Trophoblast cell (in vitro differentiated cells and primary cell): ENCODE results near the gene ZNF429.

Source experiments
- DNase-seq, 2 donors: peaks; one replicate each; pipeline ENCODE4 v3.0.0-alpha.2; 2016
- H2AFZ ChIP-seq: 2 replicates; pipeline ENCODE4 v1.6.1; 2013; ENCODE audit warnings: low read length, moderate library complexity, mild to moderate bottlenecking; ENCODE audit not compliant: insufficient read depth, poor library complexity
- H2AK5ac ChIP-seq: 2 replicates; pipeline ENCODE4 v1.6.1; 2013; ENCODE audit warnings: mild to moderate bottlenecking, low read length
- H2BK120ac ChIP-seq: 2 replicates; pipeline ENCODE4 v1.6.1; 2013; ENCODE audit warnings: low read length, mild to moderate bottlenecking, moderate library complexity; ENCODE audit not compliant: insufficient read depth, poor library complexity
- H2BK12ac ChIP-seq: 2 replicates; pipeline ENCODE4 v1.6.1; 2013; ENCODE audit warnings: mild to moderate bottlenecking, low read length, moderate library complexity
- H2BK5ac ChIP-seq: 2 replicates; pipeline ENCODE4 v1.6.1; 2013; ENCODE audit warnings: low read length, low read depth, moderate library complexity, mild to moderate bottlenecking; ENCODE audit not compliant: poor library complexity
- H3K14ac ChIP-seq: 2 replicates; pipeline ENCODE4 v1.6.1; 2013; ENCODE audit warnings: mild to moderate bottlenecking, low read length
- H3K18ac ChIP-seq: 2 replicates; pipeline ENCODE4 v1.6.1; 2013; ENCODE audit warnings: mild to moderate bottlenecking, low read length
- H3K23ac ChIP-seq: 2 replicates; pipeline ENCODE4 v1.6.1; 2013; ENCODE audit warnings: low read length
- H3K27ac ChIP-seq: 2 replicates; pipeline ENCODE4 v1.5.1; 2013; ENCODE audit warnings: low read depth, mild to moderate bottlenecking, inconsistent platforms, low read length, moderate library complexity
- H3K27me3 ChIP-seq: 2 replicates; pipeline ENCODE4 v1.6.1; 2013; ENCODE audit warnings: inconsistent platforms, mild to moderate bottlenecking, low read length, moderate library complexity; ENCODE audit not compliant: insufficient read depth
- H3K36me3 ChIP-seq, 2 experiments: 1 replicate in 1 of 2; 2 replicates in 1 of 2; pipeline ENCODE4 v1.6.1; 2013; ENCODE audit warnings: low read length in 2 of 2, mild to moderate bottlenecking in 2 of 2, moderate library complexity in 1 of 2; ENCODE audit not compliant: insufficient read depth in 2 of 2, control insufficient read depth in 1 of 2
- H3K4ac ChIP-seq: 2 replicates; pipeline ENCODE4 v1.6.1; 2013; ENCODE audit warnings: low read depth, mild to moderate bottlenecking, low read length, moderate library complexity
- H3K4me1 ChIP-seq, 2 experiments: 1 replicate in 1 of 2; 2 replicates in 1 of 2; pipeline ENCODE4 v1.6.1; 2013; ENCODE audit warnings: low read length in 2 of 2, mild to moderate bottlenecking in 2 of 2, moderate library complexity in 1 of 2; ENCODE audit not compliant: insufficient read depth in 2 of 2, control insufficient read depth in 1 of 2
- H3K4me2 ChIP-seq: 2 replicates; pipeline ENCODE4 v1.6.1; 2013; ENCODE audit warnings: inconsistent platforms, mild to moderate bottlenecking, low read length, moderate library complexity
- H3K4me3 ChIP-seq: 2 replicates; pipeline ENCODE4 v1.5.1; 2013; ENCODE audit warnings: mild to moderate bottlenecking, low read depth, low read length, inconsistent platforms
- H3K79me1 ChIP-seq: one replicate; pipeline ENCODE4 v1.6.1; 2013; ENCODE audit warnings: low read length
- H3K79me2 ChIP-seq: 2 replicates; pipeline ENCODE4 v1.6.1; 2013; ENCODE audit warnings: low read length, mild to moderate bottlenecking; ENCODE audit not compliant: control insufficient read depth, insufficient read depth, poor library complexity
- H3K9ac ChIP-seq: 2 replicates; pipeline ENCODE4 v1.6.1; 2013; ENCODE audit warnings: mild to moderate bottlenecking, low read length
- H3K9me3 ChIP-seq: 2 replicates; pipeline ENCODE4 v1.6.1; 2013; ENCODE audit warnings: low read depth, mild to moderate bottlenecking, control low read depth, inconsistent platforms, low read length; ENCODE audit not compliant: insufficient read depth
- H4K12ac ChIP-seq: 2 replicates; pipeline ENCODE4 v1.6.1; 2013; ENCODE audit warnings: low read depth, mild to moderate bottlenecking, low read length, moderate library complexity
- H4K8ac ChIP-seq: 2 replicates; pipeline ENCODE4 v1.6.1; 2013; ENCODE audit warnings: low read depth, mild to moderate bottlenecking, low read length, moderate library complexity
- H4K91ac ChIP-seq: one replicate; pipeline ENCODE4 v1.6.1; 2013; ENCODE audit warnings: low read depth, mild to moderate bottlenecking, low read length, moderate library complexity
- WGBS: extraction: QIAGEN DNeasy Blood & Tissue Kit; methylation state at CpG from one replicate; pipeline ENCODE4 v1.1.7; 2013; ENCODE audit warnings: missing lambda C conversion rate; ENCODE audit not compliant: insufficient read length, insufficient coverage; ENCODE audit errors: extremely low coverage; 5-methylcytosine and 5-hydroxymethylcytosine counted together

The ZNF429 gene

GRCh38 chr19:21485926-21486325 lies 19.5 kb upstream of the ZNF429 start:
- no peak overlapping the region for H3K4me3 ChIP-seq
- H3K27me3 ChIP-seq, result no peaks in the 10 kb centered on the region
- H3K23ac ChIP-seq, result no peak overlapping the region
- H3K4me1 ChIP-seq, result peaks cover 0 to 3% of the 10 kb centered on the region in 2 experiments
- no peak overlapping the region for H3K18ac ChIP-seq
- H3K9ac ChIP-seq, result no peak overlapping the region
- no peak overlapping the region for H4K12ac ChIP-seq
- H3K36me3 ChIP-seq, result peaks cover 0 to 3% of the 10 kb centered on the region in 2 experiments
- no peak overlapping the region for H2AFZ ChIP-seq
- H2AK5ac ChIP-seq, result no peak overlapping the region
- no peak overlapping the region for H3K14ac ChIP-seq
- no peak overlapping the region for H4K91ac ChIP-seq
- peaks cover 11% of the 10 kb centered on the region for H3K79me1 ChIP-seq
- no peak for DNase-seq
- no peak overlapping the region for H4K8ac ChIP-seq
- no peaks in the 10 kb centered on the region for H3K79me2 ChIP-seq
- H2BK120ac ChIP-seq, result no peak overlapping the region
- no peak overlapping the region for H2BK12ac ChIP-seq
- H2BK5ac ChIP-seq, result no peak overlapping the region
- no peak overlapping the region for H3K4me2 ChIP-seq
- no peak overlapping the region for H3K4ac ChIP-seq
- peaks cover 20% of the 10 kb centered on the region for H3K9me3 ChIP-seq
- no peak overlapping the region for H3K27ac ChIP-seq

GRCh38 chr19:21487969-21488368 lies 17.4 kb upstream of the ZNF429 start:
- Histone ChIP-seq H2BK5ac (no peak overlapping the region), H3K27me3 (no peaks in the 10 kb centered on the region), H3K36me3 (peaks cover 0 to 3% of the 10 kb centered on the region in 2 experiments)

GRCh38 chr19:21491146-21491545 lies 14.3 kb upstream of the ZNF429 start:
- H3K9ac ChIP-seq, result no peak overlapping the region
- no peak overlapping the region for H2AFZ ChIP-seq
- no peak overlapping the region for H2BK120ac ChIP-seq
- no peak overlapping the region for H3K4ac ChIP-seq
- H3K4me1 ChIP-seq, result no peaks in the 10 kb centered on the region
- no peak overlapping the region for H2BK5ac ChIP-seq
- H2BK12ac ChIP-seq, result no peak overlapping the region
- no peak overlapping the region for H3K4me2 ChIP-seq
- H2AK5ac ChIP-seq, result no peak overlapping the region
- no peak overlapping the region for H4K8ac ChIP-seq
- H3K27me3 ChIP-seq, result no peaks in the 10 kb centered on the region
- H3K18ac ChIP-seq, result no peak overlapping the region
- no peaks in the 10 kb centered on the region for H3K79me1 ChIP-seq
- WGBS, result no CpG with 5 or more reads among the region's 4 CpGs
- no peaks in the 10 kb centered on the region for H3K79me2 ChIP-seq
- no peak overlapping the region for H3K4me3 ChIP-seq
- peaks cover 16% of the 10 kb centered on the region for H3K9me3 ChIP-seq
- H3K23ac ChIP-seq, result no peak overlapping the region
- no peak overlapping the region for H3K27ac ChIP-seq
- H3K36me3 ChIP-seq, result peaks cover 0 to 4% of the 10 kb centered on the region in 2 experiments
- no peak overlapping the region for H4K91ac ChIP-seq
- no peak overlapping the region for H3K14ac ChIP-seq
- no peak overlapping the region for H4K12ac ChIP-seq
- no peak for DNase-seq

More at GRCh38 chr19:21487969-21488368, 17.4 kb upstream of the ZNF429 start:
- no peak overlapping the region for H2BK120ac ChIP-seq
- H3K4me3 ChIP-seq, result no peak overlapping the region
- peaks cover 0 to 3% of the 10 kb centered on the region in 2 experiments for H3K4me1 ChIP-seq
- H4K91ac ChIP-seq, result no peak overlapping the region
- no peak for DNase-seq
- H2AK5ac ChIP-seq, result no peak overlapping the region
- no peak overlapping the region for H3K4me2 ChIP-seq
- H4K8ac ChIP-seq, result no peak overlapping the region
- no peak overlapping the region for H3K9ac ChIP-seq
- H4K12ac ChIP-seq, result no peak overlapping the region
- H3K9me3 ChIP-seq, result peaks cover 21% of the 10 kb centered on the region
- no peak overlapping the region for H2AFZ ChIP-seq
- H2BK12ac ChIP-seq, result no peak overlapping the region
- peaks cover 7% of the 10 kb centered on the region for H3K79me1 ChIP-seq
- no peaks in the 10 kb centered on the region for H3K79me2 ChIP-seq
- no peak overlapping the region for H3K4ac ChIP-seq
- H3K27ac ChIP-seq, result no peak overlapping the region
- H3K14ac ChIP-seq, result no peak overlapping the region
- H3K18ac ChIP-seq, result no peak overlapping the region
- H3K23ac ChIP-seq, result no peak overlapping the region
- WGBS, result no CpG with 5 or more reads among the region's 1 CpG

GRCh38 chr19:21492947-21493906 lies 12.2 kb upstream of the ZNF429 start:
- Histone ChIP-seq H3K9me3 (peaks cover 18% of the 10 kb centered on the region), H3K27ac (no peak overlapping the region), H3K4me2 (no peak overlapping the region), H4K91ac (no peak overlapping the region), H4K12ac (no peak overlapping the region), H2BK5ac (no peak overlapping the region), H3K14ac (no peak overlapping the region), H3K27me3 (no peaks in the 10 kb centered on the region), H3K36me3 (peaks cover 0 to 4% of the 10 kb centered on the region in 2 experiments), H3K79me1 (no peaks in the 10 kb centered on the region), H2BK120ac (no peak overlapping the region), H3K4me1 (no peaks in the 10 kb centered on the region), H2AK5ac (no peak overlapping the region), H3K4me3 (no peak overlapping the region), H4K8ac (no peak overlapping the region), H2AFZ (no peak overlapping the region), H3K9ac (no peak overlapping the region), H3K18ac (no peak overlapping the region), H3K23ac (no peak overlapping the region), H3K79me2 (no peaks in the 10 kb centered on the region), H3K4ac (no peak overlapping the region), H2BK12ac (no peak overlapping the region)
- DNase-seq, result no peak
- no CpG with 5 or more reads among the region's 9 CpGs for WGBS
